ENCODE results near the gene PAN3. TPM values are rescaled to one million over a fixed set of nuclear protein-coding genes. Genes with fewer than 3 reads are reported as not detected.

Gene PAN3
- total RNA-seq, 1 experiment from 2014 or later, result 46.1 TPM

- Histone ChIP-seq H3K36me3 (ENCODE audit: insufficient read depth, low read length, poor library complexity, severe bottlenecking) (no peaks in the 10 kb centered on the region), H3K4me3 (ENCODE audit: low read depth, low read length, poor library complexity, severe bottlenecking) (no peak overlapping the region), H3K4me1 (ENCODE audit: insufficient read depth, low read length, poor library complexity, severe bottlenecking) (no peaks in the 10 kb centered on the region), H3K27ac (ENCODE audit: low read depth, low read length, poor library complexity, severe bottlenecking) (no peak overlapping the region), H3K9me3 (ENCODE audit: low read depth, low read length, poor library complexity, severe bottlenecking) (no peaks in the 10 kb centered on the region), H3K27me3 (replicated peaks; ENCODE audit: insufficient read depth, low read depth, low read length, poor library complexity) (no peaks in the 10 kb centered on the region)
- intact Hi-C loops (cut with micrococcal nuclease; ENCODE audit: unreplicated experiment), result no loop called here
- ChIA-PET CTCF (no interaction called here), POLR2A (ENCODE audit: low non-redundant PET) (no interaction called here)
- peak; percentile 70 for DNase-seq (ENCODE audit: low spot score)
- TF ChIP-seq EZH2 (IDR thresholded peaks at IDR 0.05; ENCODE audit: borderline replicate concordance, low read depth, low read length, poor library complexity, severe bottlenecking), result no peak
- peak; percentile 62 for TF ChIP-seq CTCF (conservative IDR thresholded peaks at IDR 0.05; ENCODE audit: low read depth, low read length)
- no TSS peak for BruUV-seq (replicated peaks)
These were observed 175.2 kb downstream of the PAN3 start for GRCh38 chr13:28313579-28313978.

GRCh38 chr13:28314879-28315278 lies 176.5 kb downstream of the PAN3 start:
- CTCF ChIA-PET, result no interaction called here
- no peak overlapping the region for H3K4me3 ChIP-seq (ENCODE audit: low read depth, low read length, poor library complexity, severe bottlenecking)
- no peaks in the 10 kb centered on the region for H3K27me3 ChIP-seq (replicated peaks; ENCODE audit: insufficient read depth, low read depth, low read length, poor library complexity)
- POLR2A ChIA-PET (ENCODE audit: low non-redundant PET), result no interaction called here
- H3K27ac ChIP-seq (ENCODE audit: low read depth, low read length, poor library complexity, severe bottlenecking), result no peak overlapping the region
- no peaks in the 10 kb centered on the region for H3K4me1 ChIP-seq (ENCODE audit: insufficient read depth, low read length, poor library complexity, severe bottlenecking)
- no peak for DNase-seq (ENCODE audit: low spot score)
- intact Hi-C loops (cut with micrococcal nuclease; ENCODE audit: unreplicated experiment), result no loop called here
- H3K9me3 ChIP-seq (ENCODE audit: low read depth, low read length, poor library complexity, severe bottlenecking), result no peaks in the 10 kb centered on the region
- no TSS peak for BruUV-seq (replicated peaks)
- H3K36me3 ChIP-seq (ENCODE audit: insufficient read depth, low read length, poor library complexity, severe bottlenecking), result no peaks in the 10 kb centered on the region
- TF ChIP-seq CTCF (conservative IDR thresholded peaks at IDR 0.05; ENCODE audit: low read depth, low read length) (no peak), EZH2 (IDR thresholded peaks at IDR 0.05; ENCODE audit: borderline replicate concordance, low read depth, low read length, poor library complexity, severe bottlenecking) (no peak)

- intact Hi-C loops (cut with micrococcal nuclease; ENCODE audit: unreplicated experiment), result no loop called here
- H3K9me3 ChIP-seq (ENCODE audit: low read depth, low read length, poor library complexity, severe bottlenecking), result no peaks in the 10 kb centered on the region
- no peak for TF ChIP-seq EZH2 (IDR thresholded peaks at IDR 0.05; ENCODE audit: borderline replicate concordance, low read depth, low read length, poor library complexity, severe bottlenecking)
- no peak for TF ChIP-seq CTCF (conservative IDR thresholded peaks at IDR 0.05; ENCODE audit: low read depth, low read length)
- H3K36me3 ChIP-seq (ENCODE audit: insufficient read depth, low read length, poor library complexity, severe bottlenecking), result no peaks in the 10 kb centered on the region
- H3K4me1 ChIP-seq (ENCODE audit: insufficient read depth, low read length, poor library complexity, severe bottlenecking), result no peaks in the 10 kb centered on the region
- H3K27ac ChIP-seq (ENCODE audit: low read depth, low read length, poor library complexity, severe bottlenecking), result no peak overlapping the region
- no peaks in the 10 kb centered on the region for H3K27me3 ChIP-seq (replicated peaks; ENCODE audit: insufficient read depth, low read depth, low read length, poor library complexity)
- H3K4me3 ChIP-seq (ENCODE audit: low read depth, low read length, poor library complexity, severe bottlenecking), result no peak overlapping the region
- DNase-seq (ENCODE audit: low spot score), result no peak
- ChIA-PET POLR2A (ENCODE audit: low non-redundant PET) (no interaction called here), CTCF (no interaction called here)
- no TSS peak for BruUV-seq (replicated peaks)
These were observed 177.8 kb downstream of the PAN3 start for GRCh38 chr13:28316129-28316528.
